ENCODE measurements around the gene ZNF761.

DNA sequence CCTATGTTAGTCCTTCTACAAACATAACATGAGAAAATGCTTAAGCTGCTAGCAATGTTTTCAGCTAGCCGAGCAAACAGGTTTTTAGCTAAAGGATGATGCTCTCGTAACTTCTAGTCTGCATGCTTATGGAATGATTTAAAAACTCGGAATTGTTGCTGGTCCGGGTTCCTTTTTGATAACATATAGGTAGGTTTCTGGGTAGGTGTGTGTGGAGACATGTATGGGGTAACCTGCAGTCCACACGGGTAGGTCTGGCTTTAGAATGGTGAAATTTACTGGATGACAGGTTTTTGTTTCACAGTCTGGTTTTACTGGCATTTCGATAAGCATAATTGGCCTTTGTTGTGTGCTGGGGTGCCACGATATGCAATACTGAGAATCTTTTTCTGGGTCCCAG lies 40.1 kb downstream of the ZNF761 start:
- TF ChIP-seq CTCF (IDR thresholded peaks at IDR 0.05), result no peak
- no peak for TF ChIP-seq POLR2A (IDR thresholded peaks at IDR 0.05)
